A204.1 (cell line): ENCODE results near the gene KRT6A.

ENCODE experiments used
- FAIRE-seq: peaks from 2 replicates; lab custom pipeline; 2012; peaks lifted over from hg19 to GRCh38; lab: Jason Lieb, UNC

The KRT6A gene

GRCh38 chr12:52524241-52524897, 31.3 kb upstream of the KRT6A start:
- FAIRE-seq, result no peak

- no peak for FAIRE-seq
Measured at GRCh38 chr12:52523824-52524223, 30.8 kb upstream of the KRT6A start.

DNA sequence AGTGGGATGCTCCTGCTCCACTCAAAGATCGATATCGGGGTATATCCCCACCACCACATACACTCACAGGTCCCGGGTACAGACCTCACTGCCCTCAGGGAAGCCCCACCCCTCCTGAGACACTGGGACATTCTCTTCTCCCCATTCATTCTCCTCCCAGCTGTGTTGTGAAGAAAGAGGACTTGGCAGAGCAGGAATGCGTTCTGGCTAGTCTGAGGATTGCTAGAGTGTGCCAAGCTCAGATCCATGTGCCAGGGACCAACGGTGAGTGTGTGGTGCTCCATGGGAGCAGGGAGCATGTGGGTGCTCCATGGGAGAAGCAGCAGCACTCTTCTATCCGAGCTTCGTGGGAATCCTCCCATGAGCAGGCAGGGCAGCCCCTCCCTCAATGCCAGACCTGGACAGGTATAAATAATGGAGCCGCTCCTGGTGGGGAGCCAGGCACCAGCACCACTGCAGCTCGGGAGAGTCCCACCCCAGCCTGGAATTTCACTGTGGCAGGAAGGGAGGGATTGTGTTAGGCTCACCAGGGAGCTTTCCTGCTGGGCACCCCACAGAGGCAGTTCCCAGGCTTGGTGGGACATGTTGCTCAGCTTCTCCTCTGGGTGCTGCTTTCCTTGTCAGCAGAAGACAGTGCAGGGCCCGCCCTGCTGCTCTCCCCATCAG, 29.4 kb upstream of the KRT6A start:
- no peak for FAIRE-seq

GRCh38 chr12:52521568-52522266, 28.7 kb upstream of the KRT6A start:
- no peak for FAIRE-seq

DNA sequence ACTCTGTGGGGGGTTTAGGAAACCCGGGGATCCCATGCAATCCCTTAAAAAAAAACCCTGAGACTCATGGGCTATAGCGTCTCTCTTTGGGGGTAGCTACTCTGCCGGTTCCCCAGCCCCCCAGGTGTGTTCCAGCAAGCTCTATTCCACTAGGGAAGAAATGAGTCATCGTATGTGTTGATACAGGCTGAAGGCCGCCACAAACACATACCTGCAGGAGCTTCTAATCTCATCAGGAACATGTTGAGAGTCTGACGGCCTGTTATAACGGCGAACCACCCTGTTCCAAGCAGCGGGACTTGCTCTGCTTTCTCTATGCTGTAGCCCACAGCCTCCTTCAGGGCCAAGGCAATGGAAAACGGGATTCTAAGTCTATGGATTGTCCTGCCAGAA, 28.1 kb upstream of the KRT6A start:
- FAIRE-seq, result no peak

- no peak for FAIRE-seq
Measured at GRCh38 chr12:52519826-52520662, 27.0 kb upstream of the KRT6A start, which contains the start of gene KRT5. Gene KRT5 (minus strand): TSS chr12:52520394. CDS start chr12:52520296, 98 bp downstream.

DNA sequence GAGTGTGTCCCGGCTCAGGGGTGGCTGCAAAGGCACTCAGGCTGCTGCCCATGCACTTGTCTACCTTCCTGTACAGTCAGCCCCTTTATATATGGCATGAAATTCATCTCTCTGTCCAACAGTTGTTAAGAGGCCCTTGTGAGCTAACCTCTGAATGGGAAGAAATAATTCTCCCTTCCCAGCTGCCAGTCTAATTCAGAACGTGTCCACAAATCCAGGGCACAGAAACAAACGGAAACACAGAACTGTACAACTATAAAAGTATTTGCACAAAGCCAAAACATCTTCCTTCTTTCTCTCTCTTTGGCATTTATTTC, 26.3 kb upstream of the KRT6A start:
- no peak for FAIRE-seq

DNA sequence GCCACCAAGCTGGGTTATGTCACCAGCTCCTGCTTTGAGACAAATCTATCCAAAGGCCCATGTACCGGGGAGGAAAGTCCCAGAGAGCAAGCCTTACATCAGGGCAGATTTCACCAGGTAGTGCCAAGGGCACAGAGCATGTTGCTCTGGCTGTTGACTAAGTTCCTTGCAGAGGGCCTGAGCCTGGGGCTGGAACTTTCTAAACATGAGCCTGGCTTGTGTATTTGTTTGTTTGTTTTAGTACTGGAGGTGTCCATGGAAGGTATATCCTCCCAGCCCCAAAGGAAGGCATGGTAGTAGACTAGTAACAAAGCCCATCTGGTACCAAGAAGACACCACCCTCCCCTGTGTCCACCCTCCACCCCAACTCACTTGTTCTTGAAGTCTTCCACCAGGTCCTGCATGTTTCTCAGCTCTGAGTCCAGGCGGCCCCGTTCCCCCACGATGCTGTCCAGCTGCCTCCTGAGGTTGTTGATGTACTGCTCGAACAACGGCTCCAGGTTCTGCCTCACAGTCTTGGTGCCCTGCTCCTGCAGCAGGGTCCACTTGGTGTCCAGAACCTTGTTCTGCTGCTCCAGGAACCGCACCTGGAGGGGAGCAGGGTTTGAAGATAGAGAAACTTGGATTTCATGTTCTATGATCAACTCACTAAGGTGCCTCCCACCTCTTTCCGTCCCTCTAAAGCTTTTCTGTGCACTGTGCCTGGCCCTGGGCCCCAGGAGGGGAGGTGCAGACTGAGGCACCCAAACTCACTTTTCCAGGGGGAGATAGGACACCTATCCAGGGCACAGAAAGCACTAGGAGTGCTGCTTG, 25.7 kb upstream of the KRT6A start:
- FAIRE-seq, result no peak

GRCh38 chr12:52517888-52518287, 24.8 kb upstream of the KRT6A start:
- FAIRE-seq, result no peak

DNA sequence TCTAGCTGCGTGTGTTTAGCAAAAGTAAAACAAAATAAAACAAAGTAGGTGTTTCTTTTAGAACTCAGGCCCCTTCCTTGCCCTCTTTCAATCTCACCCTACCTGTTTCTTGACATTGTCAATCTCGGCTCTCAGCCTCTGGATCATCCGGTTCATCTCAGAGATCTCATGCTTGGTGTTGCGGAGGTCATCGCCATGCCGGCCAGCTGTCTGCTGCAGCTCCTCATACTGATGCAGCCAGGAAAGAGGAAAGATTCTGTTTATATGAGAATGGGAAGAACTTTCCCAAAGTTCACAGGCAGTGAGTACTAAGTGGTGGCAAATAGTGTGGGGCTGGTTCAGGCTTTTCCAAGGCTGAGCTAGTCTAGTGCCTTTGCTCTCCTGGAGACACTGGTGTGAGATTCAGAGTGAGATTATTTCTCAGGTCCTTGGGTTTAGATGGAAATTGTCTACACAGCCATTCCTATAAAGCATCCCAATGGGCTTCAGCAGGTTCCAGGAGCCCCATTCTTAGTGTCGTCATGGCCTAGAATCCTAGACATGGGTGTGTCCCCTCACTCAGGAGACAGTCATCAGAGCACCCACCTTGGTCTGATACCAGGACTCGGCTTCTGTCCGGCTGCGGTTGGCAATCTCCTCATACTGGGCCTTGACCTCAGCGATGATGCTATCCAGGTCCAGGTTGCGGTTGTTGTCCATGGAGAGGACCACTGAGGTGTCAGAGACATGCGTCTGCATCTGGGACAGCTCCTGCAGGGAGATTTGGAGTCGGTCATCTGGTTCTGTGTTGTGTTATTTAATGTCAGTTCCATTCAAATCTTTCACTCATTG, 24.2 kb upstream of the KRT6A start:
- no peak for FAIRE-seq

- FAIRE-seq, result no peak
Measured at GRCh38 chr12:52515927-52516831, 23.1 kb upstream of the KRT6A start.

DNA sequence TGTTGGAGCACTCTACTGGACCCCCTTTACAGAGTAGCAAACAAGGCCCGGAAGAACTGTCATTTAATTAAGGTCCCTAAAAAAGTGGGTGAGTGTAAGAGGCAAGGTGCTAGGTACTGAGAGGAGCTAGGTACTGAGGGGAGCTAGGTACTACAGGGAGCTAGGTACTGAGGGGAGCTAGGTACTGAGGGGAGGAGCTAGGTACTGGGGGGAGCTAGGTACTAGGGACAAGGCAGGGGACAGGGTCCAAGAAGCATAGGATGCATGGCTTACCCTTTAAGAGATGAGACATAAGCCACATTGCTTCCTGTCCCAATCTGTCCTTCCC, 22.2 kb upstream of the KRT6A start:
- no peak for FAIRE-seq

GRCh38 chr12:52514471-52515318, 21.6 kb upstream of the KRT6A start:
- no peak for FAIRE-seq

- no peak for FAIRE-seq
Measured at GRCh38 chr12:52513736-52514135, 20.7 kb upstream of the KRT6A start.

DNA sequence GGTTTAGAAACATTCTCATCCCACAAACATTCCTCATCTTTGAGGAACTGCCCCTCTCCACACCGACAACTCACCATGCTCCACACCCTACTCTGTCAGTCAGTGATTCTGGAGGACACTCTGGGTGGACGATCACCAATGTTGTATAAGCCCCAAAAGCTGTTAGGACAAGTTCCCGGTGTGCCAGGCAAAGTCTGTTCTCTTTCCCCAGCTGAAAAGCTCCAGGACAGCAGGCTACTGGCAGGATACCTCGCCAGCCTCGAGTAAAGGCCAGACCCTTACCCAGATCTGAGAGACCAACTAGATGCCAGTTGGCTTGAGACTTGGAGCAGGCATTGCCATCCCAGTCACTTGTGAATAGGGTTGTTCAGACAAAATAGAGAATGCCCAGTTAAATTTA, 15.2 kb upstream of the KRT6A start:
- no peak for FAIRE-seq

GRCh38 chr12:52506858-52507715, 14.0 kb upstream of the KRT6A start:
- FAIRE-seq, result no peak

GRCh38 chr12:52502877-52503276, 9.8 kb upstream of the KRT6A start:
- no peak for FAIRE-seq

DNA sequence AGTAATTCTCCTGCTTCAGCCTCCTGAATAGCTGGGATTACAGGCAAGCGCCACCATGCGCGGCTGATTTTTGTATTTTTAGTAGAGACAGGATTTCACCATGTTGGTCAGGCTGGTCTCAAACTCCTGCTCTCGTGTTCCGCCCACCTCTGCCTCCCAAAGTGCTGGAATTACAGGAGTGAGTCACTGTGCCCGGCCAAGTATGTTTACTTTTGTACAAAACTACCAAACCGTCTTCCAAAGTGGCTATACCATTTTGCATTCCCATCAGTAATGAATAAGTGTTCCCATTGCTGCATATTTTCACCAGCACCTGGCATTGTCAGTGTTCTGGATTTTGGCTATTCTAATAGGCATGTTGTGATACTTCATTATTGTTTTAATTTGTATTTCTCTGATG, 8.4 kb upstream of the KRT6A start:
- no peak for FAIRE-seq
